Cardiac fibroblast (primary cell): ENCODE results near the gene PTPRS.

Experiments
- DNase-seq, 2 donors: peaks; one replicate each; pipeline versions ENCODE4 v3.0.0 to v3.0.0-alpha.2; 2010; ENCODE audit warnings: low read depth in 2 of 2
- H3K4me3 ChIP-seq, 2 donors: replicated peaks in 1 of 2; 1 replicate in 1 of 2; 2 replicates in 1 of 2; pipeline ENCODE4 v1.5.1; 2011; ENCODE audit warnings: low read depth in 2 of 2, low read length in 2 of 2, mild to moderate bottlenecking in 2 of 2, moderate library complexity in 1 of 2
- TF ChIP-seq, protein P1 (sequence below): IDR thresholded peaks from one replicate; pipeline ENCODE4 v1.5.1; 2011; ENCODE audit warnings: low read depth, mild to moderate bottlenecking, low read length, inconsistent platforms

Gene PTPRS

DNA sequence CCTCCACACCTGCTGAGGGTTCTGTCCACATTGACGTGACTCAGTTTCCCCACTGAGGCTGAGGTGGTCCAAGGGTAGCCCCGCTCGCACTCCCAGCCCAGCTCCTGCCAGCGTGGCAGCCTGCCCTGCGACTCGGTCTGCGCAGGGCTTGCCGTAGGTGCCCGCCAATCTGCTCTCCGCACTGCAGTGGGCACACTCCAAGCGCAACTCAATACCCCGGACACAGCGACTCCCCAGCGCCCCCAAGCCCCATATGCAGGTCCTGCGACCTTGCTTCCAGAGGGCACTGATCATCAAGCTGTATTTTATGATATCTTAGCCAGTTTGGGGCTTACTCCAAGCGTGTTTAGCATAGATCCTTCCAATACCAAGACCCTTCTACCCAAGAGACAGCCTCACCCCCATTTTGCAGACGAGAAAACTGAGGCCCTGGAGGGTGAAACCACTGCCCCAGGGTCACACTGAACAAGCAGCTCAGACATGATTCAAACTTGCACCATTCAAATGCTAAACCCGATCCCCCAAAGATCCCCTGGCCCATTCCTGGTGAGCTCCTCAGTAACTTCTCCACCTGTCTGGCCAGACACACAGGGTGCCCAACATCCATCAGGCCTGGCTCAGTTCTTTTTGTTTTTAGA, 13.5 kb downstream of the PTPRS start:
- TF ChIP-seq, protein P1, sequence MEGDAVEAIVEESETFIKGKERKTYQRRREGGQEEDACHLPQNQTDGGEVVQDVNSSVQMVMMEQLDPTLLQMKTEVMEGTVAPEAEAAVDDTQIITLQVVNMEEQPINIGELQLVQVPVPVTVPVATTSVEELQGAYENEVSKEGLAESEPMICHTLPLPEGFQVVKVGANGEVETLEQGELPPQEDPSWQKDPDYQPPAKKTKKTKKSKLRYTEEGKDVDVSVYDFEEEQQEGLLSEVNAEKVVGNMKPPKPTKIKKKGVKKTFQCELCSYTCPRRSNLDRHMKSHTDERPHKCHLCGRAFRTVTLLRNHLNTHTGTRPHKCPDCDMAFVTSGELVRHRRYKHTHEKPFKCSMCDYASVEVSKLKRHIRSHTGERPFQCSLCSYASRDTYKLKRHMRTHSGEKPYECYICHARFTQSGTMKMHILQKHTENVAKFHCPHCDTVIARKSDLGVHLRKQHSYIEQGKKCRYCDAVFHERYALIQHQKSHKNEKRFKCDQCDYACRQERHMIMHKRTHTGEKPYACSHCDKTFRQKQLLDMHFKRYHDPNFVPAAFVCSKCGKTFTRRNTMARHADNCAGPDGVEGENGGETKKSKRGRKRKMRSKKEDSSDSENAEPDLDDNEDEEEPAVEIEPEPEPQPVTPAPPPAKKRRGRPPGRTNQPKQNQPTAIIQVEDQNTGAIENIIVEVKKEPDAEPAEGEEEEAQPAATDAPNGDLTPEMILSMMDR = no peak
- no peak overlapping the region for H3K4me3 ChIP-seq
- DNase-seq = no peak

DNA sequence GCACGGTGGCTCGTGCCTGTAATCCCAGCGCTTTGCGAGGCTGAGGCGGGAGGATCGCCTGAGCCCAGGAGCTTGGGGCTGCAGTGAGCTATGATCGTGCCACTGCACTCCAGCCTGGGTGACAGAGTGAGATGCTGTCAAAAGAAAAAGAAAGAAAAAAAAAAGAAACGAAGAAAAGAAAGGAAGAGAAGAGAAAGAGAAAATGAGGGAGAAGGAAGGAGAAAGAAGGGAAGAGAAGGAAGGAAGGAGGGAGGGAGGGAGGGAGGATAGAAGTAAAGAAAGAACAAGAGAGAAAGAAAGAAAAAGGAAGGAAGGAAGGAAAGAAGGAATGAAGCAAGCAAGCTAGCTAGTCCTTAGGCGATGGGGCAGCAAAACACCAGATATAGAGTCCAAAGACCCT, 14.1 kb downstream of the PTPRS start:
- no peak for DNase-seq
- TF ChIP-seq, protein P1 = no peak
- no peak overlapping the region for H3K4me3 ChIP-seq

DNA sequence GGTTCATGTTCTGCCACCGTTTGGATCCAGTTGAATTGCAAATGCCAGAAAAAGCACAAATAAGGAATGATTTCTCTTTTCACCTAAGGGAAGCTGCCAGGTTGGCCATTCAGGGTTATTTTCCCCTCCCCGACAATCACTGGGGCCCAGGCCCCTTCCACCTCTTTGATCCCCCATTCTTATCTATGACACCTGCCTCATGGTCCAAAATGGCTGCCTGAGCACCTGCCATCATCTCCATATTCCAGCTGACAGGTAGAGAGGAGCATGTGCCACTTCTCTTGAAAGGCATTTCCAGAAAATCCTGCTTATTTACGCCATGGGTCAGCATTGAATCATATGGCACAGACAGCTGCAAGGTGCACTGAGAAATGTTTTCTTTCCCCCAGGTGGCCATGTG, 15.7 kb downstream of the PTPRS start:
- no peak for DNase-seq
- TF ChIP-seq, protein P1 = no peak
- H3K4me3 ChIP-seq = no peak overlapping the region

DNA sequence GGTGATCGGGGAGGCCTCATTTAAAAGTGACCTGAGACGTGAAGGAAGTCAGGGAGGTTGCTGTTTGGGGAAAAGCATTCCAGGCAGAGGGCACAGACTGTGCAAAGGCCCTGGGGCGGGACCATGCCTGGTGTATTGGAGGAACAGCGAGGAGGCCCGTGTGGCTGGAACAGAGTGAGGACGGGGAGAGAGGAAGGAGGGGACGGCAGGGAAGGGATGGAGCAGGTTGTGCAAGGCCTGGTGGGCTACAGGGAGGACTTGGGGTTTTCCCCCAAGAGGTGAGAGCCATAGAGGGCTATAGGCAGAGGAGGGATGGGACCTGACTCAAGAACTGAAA, 17.2 kb downstream of the PTPRS start:
- DNase-seq = no peak
- no peak overlapping the region for H3K4me3 ChIP-seq
- TF ChIP-seq, protein P1 = no peak

DNA sequence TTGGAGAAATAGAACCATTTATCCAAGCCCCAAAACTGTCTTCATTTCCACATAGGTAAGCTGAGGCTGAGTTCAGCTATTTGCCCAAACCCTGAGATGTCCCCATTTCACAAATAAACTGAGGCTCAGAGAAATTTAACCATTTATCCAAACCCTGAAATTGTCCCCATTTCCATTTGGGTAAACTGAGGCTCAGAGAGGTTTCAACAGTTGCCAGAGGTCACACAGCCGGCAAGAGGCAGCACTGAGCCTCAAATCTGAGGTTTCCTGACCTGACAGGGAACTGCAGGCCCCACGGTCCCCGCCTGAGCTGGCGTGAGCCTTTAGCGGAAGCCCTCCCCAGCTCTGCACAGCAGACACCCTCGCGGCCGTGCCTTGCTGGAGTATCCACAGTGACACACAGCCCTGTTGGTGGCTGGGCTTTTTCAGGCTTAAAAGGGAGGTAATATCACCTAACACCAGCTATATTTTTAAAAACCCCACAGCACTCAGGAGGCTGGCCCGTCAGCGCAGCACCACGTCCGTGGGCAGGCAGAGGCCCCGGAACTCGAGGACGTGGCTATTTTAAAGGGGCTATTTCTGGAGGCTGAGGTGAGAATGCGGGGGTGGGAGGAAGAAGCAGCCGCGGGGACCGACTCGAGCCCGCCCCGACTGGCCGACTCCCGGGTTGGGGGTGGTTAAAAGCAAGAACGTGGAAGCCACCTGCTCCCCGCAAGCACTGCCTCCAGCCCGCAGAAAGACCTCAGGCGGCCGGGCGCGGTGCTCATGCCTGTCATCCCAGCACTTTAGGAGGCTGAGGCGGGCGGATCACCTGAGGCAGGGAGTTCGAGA, 18.5 kb downstream of the PTPRS start:
- no peak for DNase-seq
- TF ChIP-seq, protein P1 = no peak

DNA sequence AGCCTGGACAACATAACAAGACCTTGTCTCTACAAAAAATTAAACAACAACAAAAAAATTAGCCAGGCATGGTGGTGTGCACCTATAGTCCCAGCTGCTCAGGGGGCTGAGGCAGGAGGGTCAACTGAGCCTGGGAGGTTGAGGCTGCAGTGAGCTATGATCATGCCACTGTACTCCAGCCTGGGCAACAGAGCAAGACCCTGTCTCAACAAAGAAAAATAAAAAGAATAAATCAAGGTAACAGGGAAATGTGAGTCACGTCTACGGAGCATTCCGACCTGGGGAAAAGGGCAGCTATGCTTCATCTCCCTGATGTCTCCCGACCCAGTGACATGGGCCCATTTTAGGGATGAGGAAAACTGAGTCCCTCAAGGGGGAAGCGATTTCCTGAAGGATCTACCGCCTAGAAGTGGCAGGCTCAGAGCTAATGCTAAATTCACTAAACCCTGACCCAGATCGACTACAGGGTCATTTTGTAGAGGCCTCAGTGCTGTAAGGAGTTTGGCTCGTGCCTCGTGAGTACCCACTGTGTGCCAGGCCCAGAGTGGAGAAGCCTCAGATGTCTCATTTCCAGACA, 19.5 kb downstream of the PTPRS start:
- no peak overlapping the region for H3K4me3 ChIP-seq
- TF ChIP-seq, protein P1 = no peak
- no peak for DNase-seq

More for the DNA sequence above, 18.5 kb downstream of the PTPRS start:
- H3K4me3 ChIP-seq = no peak overlapping the region
